OCI-LY1 (cell line): ENCODE results near the gene CHRNA9.

Source experiments
- CTCF ChIP-seq: fragments of 200-600 bp; sonication (generic), shearing (Covaris generic); IDR thresholded peaks from 2 replicates; pipeline ENCODE4 v1.5.1; 2017; ENCODE audit warnings: mild to moderate bottlenecking, antibody characterized with exemption, low read length, moderate library complexity, mixed read lengths
- EZH2 ChIP-seq: fragments of 200-600 bp; sonication (generic), shearing (Covaris generic); IDR thresholded peaks from 2 replicates; pipeline ENCODE4 v1.8.0; 2017; ENCODE audit warnings: borderline replicate concordance, mixed run types, mild to moderate bottlenecking, antibody characterized with exemption, low read length, moderate library complexity, mixed read lengths

GRCh38 chr4:40294339-40294738 is 40.8 kb upstream of the CHRNA9 start:
- TF ChIP-seq CTCF (no peak), EZH2 (no peak)
